NCI-H187 (cell line): ENCODE measurements around the gene AKAP10.
"Not testable (repeated sequence)": the region's sequence is repeated elsewhere in the genome, so short reads cannot be mapped to it uniquely, and the experiment has no call there.

Source experiments
- DNase-seq, 2 experiments: peaks; one replicate each; lab custom pipeline; 2025; lab: John Stamatoyannopoulos, UW

The AKAP10 gene

GRCh38 chr17:19977293-19978208 lies at the start of gene AKAP10:
TSS of gene AKAP10 (minus strand) at chr17:19977828. CDS start at chr17:19977679, 149 bp downstream.
- peak; percentile 74 for DNase-seq

- no peak for DNase-seq
These were observed 49.3 kb upstream of the AKAP10 start for GRCh38 chr17:20026960-20027359.

GRCh38 chr17:20022701-20023100 lies 45.1 kb upstream of the AKAP10 start:
- DNase-seq = no peak

- not testable (repeated sequence) for DNase-seq
These were observed 38.9 kb upstream of the AKAP10 start for GRCh38 chr17:20016475-20016992.

GRCh38 chr17:20012017-20012536 lies 34.4 kb upstream of the AKAP10 start:
- no peak for DNase-seq

GRCh38 chr17:20010936-20011335 lies 33.3 kb upstream of the AKAP10 start:
- no peak for DNase-seq

GRCh38 chr17:20010099-20010863 lies 32.7 kb upstream of the AKAP10 start:
- DNase-seq = peak in 1 of 2 experiments; percentile 5

- DNase-seq = peak in 1 of 2 experiments; percentile 46
These were observed 31.9 kb upstream of the AKAP10 start, which contains the start of gene SPECC1 for GRCh38 chr17:20009302-20010098. TSS of gene SPECC1 (plus strand) at chr17:20009359. CDS start at chr17:20096652, 87,293 bp downstream.

- DNase-seq = peak in 1 of 2 experiments; percentile 67
These were observed 31.3 kb upstream of the AKAP10 start for GRCh38 chr17:20009052-20009301.

GRCh38 chr17:20008242-20009051 lies 30.8 kb upstream of the AKAP10 start:
- no peak for DNase-seq

GRCh38 chr17:19996502-19996901 lies 18.9 kb upstream of the AKAP10 start:
- no peak for DNase-seq

GRCh38 chr17:19996086-19996485 lies 18.5 kb upstream of the AKAP10 start:
- DNase-seq = no peak

GRCh38 chr17:19992803-19993713 lies 15.4 kb upstream of the AKAP10 start:
- DNase-seq = peak; percentile 21 to 63

GRCh38 chr17:19991252-19991885 lies 13.7 kb upstream of the AKAP10 start:
- DNase-seq = no peak

- no peak for DNase-seq
These were observed 10.3 kb upstream of the AKAP10 start for GRCh38 chr17:19987897-19988296.

- DNase-seq = no peak
These were observed 9.6 kb upstream of the AKAP10 start for GRCh38 chr17:19986941-19987861.

- DNase-seq = no peak
These were observed 2.5 kb upstream of the AKAP10 start for GRCh38 chr17:19979917-19980770.
